OCI-LY1 (cell line): ENCODE data around the gene HYAL2.

Source experiments
- CTCF ChIP-seq: fragments of 200-600 bp; sonication (generic), shearing (Covaris generic); IDR thresholded peaks from 2 replicates; pipeline ENCODE4 v1.5.1; 2017; ENCODE audit warnings: mild to moderate bottlenecking, antibody characterized with exemption, low read length, moderate library complexity, mixed read lengths
- EZH2 ChIP-seq: fragments of 200-600 bp; sonication (generic), shearing (Covaris generic); IDR thresholded peaks from 2 replicates; pipeline ENCODE4 v1.8.0; 2017; ENCODE audit warnings: borderline replicate concordance, mixed run types, mild to moderate bottlenecking, antibody characterized with exemption, low read length, moderate library complexity, mixed read lengths

- TF ChIP-seq CTCF, result no peak
- no peak for TF ChIP-seq EZH2
Measured at GRCh38 chr3:50273689-50274065, 48.9 kb downstream of the HYAL2 start.
